Measurements from ENCODE around the gene PDLIM3.
"Not testable (repeated sequence)": the region's sequence is repeated elsewhere in the genome, so short reads cannot be mapped to it uniquely, and the experiment has no call there.

Gene PDLIM3

GRCh38 chr4:185565696-185566095, 30.4 kb upstream of the PDLIM3 start:
- no peak overlapping the region for H3K4me3 ChIP-seq (ENCODE audit: low read depth, low read length)
- no peak for DNase-seq (ENCODE audit: low read depth, low spot score)
- in situ Hi-C loops (cut with HindIII; ENCODE audit: low sequenced_read_pairs) = no loop called here
- TF ChIP-seq CTCF (IDR thresholded peaks at IDR 0.05; ENCODE audit: low read depth, low read length) = no peak

- no peak for TF ChIP-seq CTCF (IDR thresholded peaks at IDR 0.05; ENCODE audit: low read depth, low read length)
- in situ Hi-C loops (cut with HindIII; ENCODE audit: low sequenced_read_pairs) = no loop called here
- no peak overlapping the region for H3K4me3 ChIP-seq (ENCODE audit: low read depth, low read length)
- no peak for DNase-seq (ENCODE audit: low read depth, low spot score)
Observed at GRCh38 chr4:185564349-185564748, 29.0 kb upstream of the PDLIM3 start.

- no peak for DNase-seq (ENCODE audit: low read depth, low spot score)
- in situ Hi-C loops (cut with HindIII; ENCODE audit: low sequenced_read_pairs) = no loop called here
- no peak for TF ChIP-seq CTCF (IDR thresholded peaks at IDR 0.05; ENCODE audit: low read depth, low read length)
- H3K4me3 ChIP-seq (ENCODE audit: low read depth, low read length) = no peak overlapping the region
Observed at GRCh38 chr4:185562531-185562930, 27.2 kb upstream of the PDLIM3 start.

- no peak for TF ChIP-seq CTCF (IDR thresholded peaks at IDR 0.05; ENCODE audit: low read depth, low read length)
- no peak for DNase-seq (ENCODE audit: low read depth, low spot score)
- no peak overlapping the region for H3K4me3 ChIP-seq (ENCODE audit: low read depth, low read length)
- in situ Hi-C loops (cut with HindIII; ENCODE audit: low sequenced_read_pairs) = no loop called here
Observed at GRCh38 chr4:185560316-185560715, 25.0 kb upstream of the PDLIM3 start.

- TF ChIP-seq CTCF (IDR thresholded peaks at IDR 0.05; ENCODE audit: low read depth, low read length) = no peak
- in situ Hi-C loops (cut with HindIII; ENCODE audit: low sequenced_read_pairs) = no loop called here
- H3K4me3 ChIP-seq (ENCODE audit: low read depth, low read length) = no peak overlapping the region
- peak; percentile 74 for DNase-seq (ENCODE audit: low read depth, low spot score)
Observed at GRCh38 chr4:185559915-185560281, 24.6 kb upstream of the PDLIM3 start.

- in situ Hi-C loops (cut with HindIII; ENCODE audit: low sequenced_read_pairs); H3K4me3 ChIP-seq (ENCODE audit: low read depth, low read length); DNase-seq (ENCODE audit: low read depth, low spot score): not testable (repeated sequence)
Observed at GRCh38 chr4:185559251-185559914, 24.1 kb upstream of the PDLIM3 start.

GRCh38 chr4:185554365-185555126, 19.2 kb upstream of the PDLIM3 start:
- no peak for TF ChIP-seq CTCF (IDR thresholded peaks at IDR 0.05; ENCODE audit: low read depth, low read length)
- in situ Hi-C loops (cut with HindIII; ENCODE audit: low sequenced_read_pairs) = no loop called here
- no peak for DNase-seq (ENCODE audit: low read depth, low spot score)
- H3K4me3 ChIP-seq (ENCODE audit: low read depth, low read length) = no peak overlapping the region

Measured in astrocyte of the spinal cord (primary cell).